Germinal center (tissue), 1 donor: ENCODE data around the gene CCDC28B.
A peak's percentile ranks its signal among the peaks of the same experiment; 100 is the strongest.
"Not testable (repeated sequence)": the region's sequence is repeated elsewhere in the genome, so short reads cannot be mapped to it uniquely, and the experiment has no call there.

Experiments
- DNase-seq: peaks from one replicate; pipeline ENCODE4 v3.0.0; 2012; ENCODE audit warnings: mixed read lengths, low spot score

The CCDC28B gene

GRCh38 chr1:32200226-32201010 lies at the start of gene CCDC28B:
Gene CCDC28B, plus strand, starts transcription at chr1:32200595. Its CDS starts 1,341 bp downstream, at chr1:32201936.
- peak; percentile 82 for DNase-seq

- DNase-seq = no peak
These were observed 49.5 kb upstream of the CCDC28B start for GRCh38 chr1:32150847-32151246.

- DNase-seq = no peak
These were observed 49.0 kb upstream of the CCDC28B start for GRCh38 chr1:32151319-32151787.

GRCh38 chr1:32159189-32159588 lies 41.2 kb upstream of the CCDC28B start:
- no peak for DNase-seq

GRCh38 chr1:32163405-32163804 lies 37.0 kb upstream of the CCDC28B start:
- DNase-seq = no peak

GRCh38 chr1:32165633-32166032 lies 34.8 kb upstream of the CCDC28B start:
- not testable (repeated sequence) for DNase-seq

GRCh38 chr1:32170991-32171390 lies 29.4 kb upstream of the CCDC28B start:
- no peak for DNase-seq

GRCh38 chr1:32172621-32173245 lies 27.7 kb upstream of the CCDC28B start:
- no peak for DNase-seq

GRCh38 chr1:32178380-32179192 lies 21.8 kb upstream of the CCDC28B start:
- no peak for DNase-seq

- peak; percentile 18 for DNase-seq
These were observed 21.3 kb upstream of the CCDC28B start for GRCh38 chr1:32179193-32179442.

GRCh38 chr1:32179443-32180185 lies 20.8 kb upstream of the CCDC28B start, which contains the start of gene TXLNA:
Gene TXLNA, plus strand, starts transcription at chr1:32179675. Its CDS starts 671 bp downstream, at chr1:32180346.
- peak; percentile 97 for DNase-seq

GRCh38 chr1:32180186-32181060 lies 20.0 kb upstream of the CCDC28B start:
- DNase-seq = peak; percentile 51

- no peak for DNase-seq
These were observed 19.3 kb upstream of the CCDC28B start for GRCh38 chr1:32181065-32181464.

GRCh38 chr1:32181563-32181962 lies 18.8 kb upstream of the CCDC28B start:
- no peak for DNase-seq

- no peak for DNase-seq
These were observed 18.3 kb upstream of the CCDC28B start for GRCh38 chr1:32182060-32182459.

GRCh38 chr1:32184650-32185049 lies 15.7 kb upstream of the CCDC28B start:
- DNase-seq = no peak

GRCh38 chr1:32186077-32186476 lies 14.3 kb upstream of the CCDC28B start:
- no peak for DNase-seq

GRCh38 chr1:32186491-32186890 lies 13.9 kb upstream of the CCDC28B start:
- no peak for DNase-seq

- no peak for DNase-seq
These were observed 12.5 kb upstream of the CCDC28B start for GRCh38 chr1:32187850-32188249.

- no peak for DNase-seq
These were observed 8.0 kb upstream of the CCDC28B start for GRCh38 chr1:32192220-32192948.
